ENCODE results near the gene BRSK1.

BRSK1 gene

GRCh38 chr19:55244004-55244680 is 39.7 kb upstream of the BRSK1 start:
- H3K4me1 ChIP-seq (ENCODE audit: insufficient read depth, insufficient read length): no peaks in the 10 kb centered on the region

DNA sequence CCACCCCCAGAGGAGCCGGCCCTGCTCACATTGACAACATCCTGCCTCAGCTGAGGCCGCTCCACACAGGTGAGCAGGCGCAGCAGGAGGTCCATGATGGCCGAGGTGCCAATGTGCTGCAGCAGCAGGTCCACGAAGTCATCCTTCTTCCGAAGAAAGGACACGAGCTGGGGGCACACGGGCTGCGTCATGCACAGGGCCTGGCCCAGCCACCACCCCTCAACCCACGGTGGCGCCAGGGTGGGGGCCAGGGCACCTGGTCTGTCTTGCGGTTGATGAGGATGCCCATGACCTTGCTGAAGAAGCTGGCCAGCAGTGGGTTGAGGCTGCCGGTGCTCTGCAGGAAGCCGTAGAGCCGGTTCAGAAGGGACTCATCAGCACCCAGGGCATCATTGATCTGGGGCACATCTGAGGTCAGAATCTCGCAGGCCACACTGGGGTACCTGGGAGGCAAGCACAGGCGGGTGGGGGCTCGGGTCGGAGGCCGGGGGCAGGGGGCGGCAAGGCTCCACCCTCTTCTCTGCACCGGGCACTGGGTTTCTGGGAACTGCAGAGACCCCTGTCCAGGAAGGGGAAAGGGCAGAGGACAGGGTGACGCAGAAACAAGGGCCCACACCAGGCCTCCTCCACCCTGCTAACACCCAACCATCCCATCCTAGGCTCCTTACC is 38.4 kb upstream of the BRSK1 start:
- Histone ChIP-seq H3K36me3 (ENCODE audit: insufficient read depth, insufficient read length, low read length) (peaks cover 75% of the 10 kb centered on the region), H3K9ac (ENCODE audit: insufficient read length, low read depth) (no peak overlapping the region), H3K4me3 (ENCODE audit: insufficient read length, low read depth) (no peak overlapping the region), H3K9me3 (ENCODE audit: insufficient read depth, low read length) (no peaks in the 10 kb centered on the region), H3K4me1 (ENCODE audit: insufficient read depth, insufficient read length) (no peaks in the 10 kb centered on the region), H3K27me3 (ENCODE audit: insufficient read depth, insufficient read length) (no peaks in the 10 kb centered on the region)
- DNase-seq (ENCODE audit: low read depth, low spot score): no peak
- TF ChIP-seq YY1 (IDR thresholded peaks at IDR 0.05; ENCODE audit: insufficient read depth, insufficient read length) (no peak), ZNF274 (IDR thresholded peaks at IDR 0.05; ENCODE audit: low read depth, low read length) (no peak), SUZ12 (IDR thresholded peaks at IDR 0.05; ENCODE audit: extremely low read depth, insufficient read depth, insufficient read length) (no peak)

More at GRCh38 chr19:55244004-55244680, 39.7 kb upstream of the BRSK1 start:
- Histone ChIP-seq H3K27me3 (ENCODE audit: insufficient read depth, insufficient read length) (no peaks in the 10 kb centered on the region), H3K36me3 (ENCODE audit: insufficient read depth, insufficient read length, low read length) (peaks cover 80% of the 10 kb centered on the region), H3K9ac (ENCODE audit: insufficient read length, low read depth) (no peak overlapping the region), H3K4me3 (ENCODE audit: insufficient read length, low read depth) (no peak overlapping the region), H3K9me3 (ENCODE audit: insufficient read depth, low read length) (no peaks in the 10 kb centered on the region)
- DNase-seq (ENCODE audit: low read depth, low spot score): no peak
- TF ChIP-seq ZNF274 (IDR thresholded peaks at IDR 0.05; ENCODE audit: low read depth, low read length) (no peak), YY1 (IDR thresholded peaks at IDR 0.05; ENCODE audit: insufficient read depth, insufficient read length) (no peak), SUZ12 (IDR thresholded peaks at IDR 0.05; ENCODE audit: extremely low read depth, insufficient read depth, insufficient read length) (no peak)

DNA sequence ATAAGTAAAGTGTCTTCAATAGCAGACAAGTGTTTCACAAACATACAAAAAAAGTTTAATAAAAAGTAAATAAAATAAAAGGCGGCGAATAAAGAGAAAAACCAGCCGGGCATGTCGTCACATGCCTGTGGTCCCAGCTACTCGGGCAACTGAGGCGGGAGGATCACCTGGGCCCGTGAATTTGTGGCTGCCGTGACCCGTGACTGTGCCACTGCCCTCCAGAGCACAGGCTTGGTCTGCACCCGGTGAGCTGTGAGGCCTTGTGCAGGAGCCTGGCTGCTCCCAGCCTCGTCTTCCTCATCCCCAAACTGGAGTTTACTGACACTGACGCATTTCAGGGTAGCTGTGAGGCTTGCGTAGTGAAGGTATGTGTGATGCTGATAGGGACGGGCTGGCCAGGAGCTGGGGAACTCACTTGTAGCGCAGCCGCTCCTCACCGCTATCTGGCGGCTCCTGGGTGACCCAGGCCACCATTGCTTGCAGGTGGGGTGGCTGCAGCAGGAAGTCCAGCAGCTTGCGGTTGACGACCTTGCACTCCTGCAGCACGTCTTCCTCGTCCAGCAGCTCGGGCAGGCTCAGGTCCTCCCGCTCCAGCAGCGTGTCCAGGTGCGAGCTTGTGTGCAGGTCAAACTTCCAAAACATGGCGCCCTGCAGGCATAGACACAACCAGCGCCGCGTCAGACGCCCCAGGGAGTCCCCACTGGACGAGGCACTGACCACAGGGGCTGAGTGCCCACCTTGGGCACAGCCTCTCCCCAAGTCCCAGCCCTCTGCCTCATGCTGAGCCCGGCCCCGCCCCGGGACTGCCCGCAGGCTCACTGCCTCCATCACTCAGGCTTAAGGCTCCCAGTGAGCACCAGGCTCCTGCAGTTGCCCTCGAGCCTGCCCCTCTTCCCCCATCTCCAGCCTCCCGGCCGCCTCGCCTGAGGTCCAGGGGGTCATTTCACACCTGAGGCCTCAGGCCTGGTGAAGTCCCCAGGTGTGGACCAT is 37.0 kb upstream of the BRSK1 start:
- H3K4me1 ChIP-seq (ENCODE audit: insufficient read depth, insufficient read length): no peaks in the 10 kb centered on the region
- DNase-seq (ENCODE audit: low read depth, low spot score): no peak
- no peaks in the 10 kb centered on the region for H3K27me3 ChIP-seq (ENCODE audit: insufficient read depth, insufficient read length)
- no peaks in the 10 kb centered on the region for H3K9me3 ChIP-seq (ENCODE audit: insufficient read depth, low read length)
- H3K36me3 ChIP-seq (ENCODE audit: insufficient read depth, insufficient read length, low read length): peaks cover 72% of the 10 kb centered on the region
- no peak overlapping the region for H3K9ac ChIP-seq (ENCODE audit: insufficient read length, low read depth)
- no peak overlapping the region for H3K4me3 ChIP-seq (ENCODE audit: insufficient read length, low read depth)
- TF ChIP-seq YY1 (IDR thresholded peaks at IDR 0.05; ENCODE audit: insufficient read depth, insufficient read length) (no peak), ZNF274 (IDR thresholded peaks at IDR 0.05; ENCODE audit: low read depth, low read length) (no peak), SUZ12 (IDR thresholded peaks at IDR 0.05; ENCODE audit: extremely low read depth, insufficient read depth, insufficient read length) (no peak)

DNA sequence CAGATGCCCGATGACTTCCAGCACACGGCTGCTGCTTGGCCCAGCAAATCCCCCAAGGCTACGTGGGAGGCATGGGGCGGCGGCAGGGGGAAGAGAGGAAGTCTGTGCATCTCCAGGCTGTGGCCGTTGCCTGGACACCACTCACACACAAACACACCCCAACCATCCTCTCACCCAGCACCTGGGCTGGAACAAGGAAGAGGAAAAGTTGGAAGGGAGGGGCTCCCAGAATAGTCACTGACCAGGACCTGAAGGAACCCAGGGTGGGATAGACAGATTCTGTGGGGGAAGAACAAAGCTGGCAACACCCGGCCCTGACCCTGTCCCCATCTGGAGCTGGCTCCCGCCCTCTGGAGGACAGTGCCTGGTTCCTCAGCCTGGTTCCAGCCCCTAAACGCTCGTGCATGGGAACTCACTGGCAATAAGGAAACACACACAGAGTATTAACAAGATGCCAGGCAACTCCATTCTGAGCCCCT is 36.1 kb upstream of the BRSK1 start:
- no peaks in the 10 kb centered on the region for H3K4me1 ChIP-seq (ENCODE audit: insufficient read depth, insufficient read length)
- peaks cover 65% of the 10 kb centered on the region for H3K36me3 ChIP-seq (ENCODE audit: insufficient read depth, insufficient read length, low read length)
- no peak overlapping the region for H3K9ac ChIP-seq (ENCODE audit: insufficient read length, low read depth)
- no peaks in the 10 kb centered on the region for H3K9me3 ChIP-seq (ENCODE audit: insufficient read depth, low read length)
- no peak for DNase-seq (ENCODE audit: low read depth, low spot score)
- H3K4me3 ChIP-seq (ENCODE audit: insufficient read length, low read depth): no peak overlapping the region
- TF ChIP-seq SUZ12 (IDR thresholded peaks at IDR 0.05; ENCODE audit: extremely low read depth, insufficient read depth, insufficient read length) (no peak), YY1 (IDR thresholded peaks at IDR 0.05; ENCODE audit: insufficient read depth, insufficient read length) (no peak), ZNF274 (IDR thresholded peaks at IDR 0.05; ENCODE audit: low read depth, low read length) (no peak)
- no peaks in the 10 kb centered on the region for H3K27me3 ChIP-seq (ENCODE audit: insufficient read depth, insufficient read length)

GRCh38 chr19:55248166-55248675 is 35.6 kb upstream of the BRSK1 start:
- no peaks in the 10 kb centered on the region for H3K9me3 ChIP-seq (ENCODE audit: insufficient read depth, low read length)
- DNase-seq (ENCODE audit: low read depth, low spot score): no peak
- peaks cover 2% of the 10 kb centered on the region for H3K4me1 ChIP-seq (ENCODE audit: insufficient read depth, insufficient read length)
- H3K9ac ChIP-seq (ENCODE audit: insufficient read length, low read depth): no peak overlapping the region
- peaks cover 69% of the 10 kb centered on the region for H3K36me3 ChIP-seq (ENCODE audit: insufficient read depth, insufficient read length, low read length)
- H3K27me3 ChIP-seq (ENCODE audit: insufficient read depth, insufficient read length): no peaks in the 10 kb centered on the region
- TF ChIP-seq YY1 (IDR thresholded peaks at IDR 0.05; ENCODE audit: insufficient read depth, insufficient read length): no peak
- no peak for TF ChIP-seq ZNF274 (IDR thresholded peaks at IDR 0.05; ENCODE audit: low read depth, low read length)
- no peak for TF ChIP-seq SUZ12 (IDR thresholded peaks at IDR 0.05; ENCODE audit: extremely low read depth, insufficient read depth, insufficient read length)
- H3K4me3 ChIP-seq (ENCODE audit: insufficient read length, low read depth): no peak overlapping the region

GRCh38 chr19:55248704-55249103 is 35.1 kb upstream of the BRSK1 start:
- no peaks in the 10 kb centered on the region for H3K9me3 ChIP-seq (ENCODE audit: insufficient read depth, low read length)
- no peak for DNase-seq (ENCODE audit: low read depth, low spot score)
- H3K36me3 ChIP-seq (ENCODE audit: insufficient read depth, insufficient read length, low read length): peaks cover 68% of the 10 kb centered on the region
- peaks cover 2% of the 10 kb centered on the region for H3K4me1 ChIP-seq (ENCODE audit: insufficient read depth, insufficient read length)
- no peaks in the 10 kb centered on the region for H3K27me3 ChIP-seq (ENCODE audit: insufficient read depth, insufficient read length)
- TF ChIP-seq YY1 (IDR thresholded peaks at IDR 0.05; ENCODE audit: insufficient read depth, insufficient read length) (no peak), SUZ12 (IDR thresholded peaks at IDR 0.05; ENCODE audit: extremely low read depth, insufficient read depth, insufficient read length) (no peak), ZNF274 (IDR thresholded peaks at IDR 0.05; ENCODE audit: low read depth, low read length) (no peak)
- H3K9ac ChIP-seq (ENCODE audit: insufficient read length, low read depth): no peak overlapping the region
- no peak overlapping the region for H3K4me3 ChIP-seq (ENCODE audit: insufficient read length, low read depth)
